Heart left ventricle (tissue), 16 donors: Measurements from ENCODE around the gene SLC25A15. TPM values are rescaled to one million over a fixed set of nuclear protein-coding genes. Genes with fewer than 3 reads are reported as not detected.

Source experiments
- ATAC-seq, 4 donors: fragments of 200-7000 bp; cut with Tn5 transposase; one replicate each; pipeline ENCODE4 v1.9.1; 2020 to 2022; ENCODE audit warnings: moderate library complexity in 4 of 4, mild to moderate bottlenecking in 3 of 4, moderate number of reproducible peaks in 1 of 4
- DNase-seq, 5 donors: peaks; one replicate each; pipeline ENCODE4 v3.0.0-alpha.2; 2020
- H3K27ac ChIP-seq, 12 donors: fragments of 200-600 bp; sonication (generic) in 4 of 12; one replicate each; pipeline versions ENCODE4 v1.5.0 to v1.8.0; 2016 to 2022; ENCODE audit warnings: mild to moderate bottlenecking in 2 of 12
- H3K27me3 ChIP-seq, 9 donors: fragments of 200-600 bp; sonication (generic) in 2 of 9; one replicate each; pipeline versions ENCODE4 v1.5.1 to v1.8.0; 2016 to 2022; ENCODE audit warnings: mild to moderate bottlenecking in 3 of 9
- H3K36me3 ChIP-seq, 9 donors: fragments of 200-600 bp; sonication (generic) in 2 of 9; one replicate each; pipeline versions ENCODE4 v1.5.0 to v1.8.0; 2018 to 2022; ENCODE audit warnings: mild to moderate bottlenecking in 2 of 9
- H3K4me1 ChIP-seq, 12 donors: fragments of 200-600 bp; sonication (generic) in 4 of 12; one replicate each; pipeline versions ENCODE4 v1.5.0 to v1.8.0; 2016 to 2022; ENCODE audit warnings: mild to moderate bottlenecking in 3 of 12
- H3K4me3 ChIP-seq, 12 donors: fragments of 200-600 bp; sonication (generic) in 4 of 12; one replicate each; pipeline versions ENCODE4 v1.5.0 to v1.8.0; 2017 to 2022; ENCODE audit warnings: mild to moderate bottlenecking in 9 of 12, moderate library complexity in 4 of 12
- H3K9me3 ChIP-seq, 12 donors: fragments of 200-600 bp; sonication (generic) in 4 of 12; one replicate each; pipeline versions ENCODE4 v1.5.0 to v1.8.0; 2016 to 2022; ENCODE audit warnings: mild to moderate bottlenecking in 1 of 12
- POLR2A ChIP-seq, 2 donors: fragments of 450-650 bp; IDR thresholded peaks; one replicate each; pipeline ENCODE4 v1.6.1; 2017; ENCODE audit warnings: antibody characterized with exemption in 2 of 2, mild to moderate bottlenecking in 2 of 2, moderate library complexity in 2 of 2
- WGBS, 4 donors: extraction: QIAGEN DNeasy Blood & Tissue Kit in 2 of 4; methylation state at CpG; one replicate each; pipeline versions ENCODE4 v1.1.5 to v1.1.7; 2013 to 2018; 5-methylcytosine and 5-hydroxymethylcytosine counted together
- intact Hi-C, 10 donors: fragments of 100-400 bp; cut with DNase I; formaldehyde crosslinking; loops; one replicate each; pipeline versions ENCODE4 v1.11.1 to v1.14.2; 2022
- polyA plus RNA-seq, 2 donors: library from polyadenylated mRNA; stranded (reverse); fragments of 200-250 nt; gene quantifications; one replicate each; pipeline ENCODE4 v1.2.3, GENCODE V29; 2013
- total RNA-seq, 9 donors: library from RNA; depleted of rRNA in 2 of 9; stranded (reverse); fragments of >200 nt in 2 of 9; fragmentation: NEBNext Ultra II Directional in 3 of 9; extraction: Animal tissue kit (Norgen Biotek cat#: 25700) in 3 of 9; gene quantifications; one replicate each; pipeline versions ENCODE4 v1.1.0 to v1.2.4, GENCODE V29; 2016 to 2023
- TF ChIP-seq, protein P1 (sequence below), 12 donors: fragments of 200-600 bp; sonication (generic) in 4 of 12; IDR thresholded peaks; one replicate each; pipeline versions ENCODE4 v1.5.0 to v1.8.0; 2018 to 2022; ENCODE audit warnings: antibody characterized with exemption in 12 of 12, mild to moderate bottlenecking in 5 of 12
- donor health status: ischemic (EF 13 %, LVEDD 7.1; RV severe dilation, severe dysfunction).
- donor health status: healthy with polysubstance abuse.
- donor health status: DM: no; HTN: yes; CAD: no.
- donor health status: DM: no; HTN: no; CAD: no.
- donor health status: ischemic (EF 25% LVEDD 6.9; RV normal size, moderate dysfunction).
- donor health status: ischemic (EF 25% LVEDD 5.7; RV mildly dilated, moderate dysfunction).
- donor health status: healthy.
- donor health status: DM: yes; HTN: yes; CAD: no.
- donor health status: ischemic (EF 35%, LVEDD 5.7; RV mildly dilated, moderate dysfunction).
- donor health status: nonischemic (EF 11% LVEDD 7.7; RV severe dilation, severe dysfunction).
- donor health status: DM: yes; HTN: yes; CAD: no.
- donor health status: PGD.
- donor health status: ischemic (EF 29% LVEDD 5.4; RV normal size, mild dysfunction).
- donor health status: nonischemic (EF 23%, LVEDD 6.1; RV moderate dilation, normal function).

Gene SLC25A15
- total and polyA plus RNA-seq, 11 donors: 0.84 to 10.4 (median 5.1) TPM

DNA sequence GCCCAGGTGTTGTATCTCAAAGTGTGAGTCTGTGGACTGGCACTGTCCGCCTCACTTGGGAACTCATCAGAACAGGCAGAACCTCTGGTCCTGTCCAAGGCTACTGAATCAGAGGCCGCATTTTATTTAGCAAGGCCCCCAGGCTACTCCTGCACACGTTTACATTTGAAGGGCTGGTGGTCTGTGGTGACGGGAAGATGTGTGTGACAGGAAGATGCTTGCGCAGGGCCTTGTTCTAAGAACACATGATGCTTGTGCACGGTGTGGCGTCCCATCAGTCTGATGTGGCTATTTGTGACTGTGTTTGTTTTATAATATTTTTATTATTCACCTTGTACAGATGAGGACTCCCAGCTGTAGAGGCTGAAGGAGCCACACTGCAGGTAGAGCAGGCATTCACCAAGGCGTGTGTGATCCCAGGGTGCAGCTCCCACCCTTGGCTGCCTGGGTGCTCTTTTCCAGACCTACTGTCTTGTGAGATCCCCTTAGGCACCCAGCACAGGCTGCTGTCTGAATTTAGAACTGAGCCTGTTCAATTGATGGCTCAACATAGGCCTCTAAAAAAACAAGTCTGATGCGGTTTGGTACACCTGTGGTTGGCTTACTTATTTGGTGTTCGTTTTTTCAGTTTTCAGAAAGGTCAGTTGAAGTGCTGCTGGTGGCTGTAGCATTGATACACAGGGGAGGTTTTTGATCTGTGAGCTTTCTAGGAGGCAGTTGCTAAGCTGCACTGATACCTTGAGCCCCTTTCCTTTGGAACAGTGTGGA lies 3.1 kb downstream of the SLC25A15 start:
- Histone ChIP-seq H3K4me1 (peaks cover 0 to 13% (median 7%) of the 10 kb centered on the region in 12 donors), H3K27me3 (no peaks in the 10 kb centered on the region), H3K4me3 (no peak overlapping the region), H3K9me3 (no peaks in the 10 kb centered on the region), H3K36me3 (peaks cover 0 to 28% (median 7%) of the 10 kb centered on the region in 9 donors), H3K27ac (no peak overlapping the region)
- intact Hi-C loops: no loop called here
- ATAC-seq (no peak), DNase-seq (no peak)
- TF ChIP-seq POLR2A (IDR thresholded peaks at IDR 0.05): no peak
- 92 to 96% (median 94%) methylated on average over 10 of the region's 10 CpGs for WGBS, 4 donors

DNA sequence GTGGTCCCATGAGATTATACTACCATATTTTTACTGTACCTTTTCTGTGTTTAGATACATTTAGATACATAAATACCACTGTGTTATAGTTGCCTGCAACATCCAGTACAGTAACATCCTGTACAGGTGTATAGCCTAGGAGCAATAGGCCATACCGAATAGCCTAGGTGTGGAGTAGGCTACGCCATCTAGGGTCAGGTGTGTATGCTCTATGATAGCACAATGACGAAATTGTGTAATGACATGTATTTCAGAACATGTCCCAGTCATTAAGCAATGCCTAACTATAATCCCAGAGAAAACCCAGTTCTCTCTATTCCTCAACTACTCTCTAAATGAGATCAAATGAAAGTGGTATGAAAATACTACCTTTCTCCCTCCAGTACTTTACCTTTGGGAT lies 3.9 kb downstream of the SLC25A15 start:
- 91 to 100% (median 95%) methylated on average over 3 of the region's 3 CpGs for WGBS, 4 donors
- peaks cover 0 to 13% (median 7%) of the 10 kb centered on the region in 12 donors for H3K4me1 ChIP-seq
- DNase-seq: no peak
- intact Hi-C loops: no loop called here
- H3K36me3 ChIP-seq: peaks cover 0 to 28% (median 7%) of the 10 kb centered on the region in 9 donors
- H3K9me3 ChIP-seq: no peaks in the 10 kb centered on the region
- H3K27me3 ChIP-seq: no peaks in the 10 kb centered on the region
- TF ChIP-seq POLR2A (IDR thresholded peaks at IDR 0.05): no peak
- TF ChIP-seq, protein P1, sequence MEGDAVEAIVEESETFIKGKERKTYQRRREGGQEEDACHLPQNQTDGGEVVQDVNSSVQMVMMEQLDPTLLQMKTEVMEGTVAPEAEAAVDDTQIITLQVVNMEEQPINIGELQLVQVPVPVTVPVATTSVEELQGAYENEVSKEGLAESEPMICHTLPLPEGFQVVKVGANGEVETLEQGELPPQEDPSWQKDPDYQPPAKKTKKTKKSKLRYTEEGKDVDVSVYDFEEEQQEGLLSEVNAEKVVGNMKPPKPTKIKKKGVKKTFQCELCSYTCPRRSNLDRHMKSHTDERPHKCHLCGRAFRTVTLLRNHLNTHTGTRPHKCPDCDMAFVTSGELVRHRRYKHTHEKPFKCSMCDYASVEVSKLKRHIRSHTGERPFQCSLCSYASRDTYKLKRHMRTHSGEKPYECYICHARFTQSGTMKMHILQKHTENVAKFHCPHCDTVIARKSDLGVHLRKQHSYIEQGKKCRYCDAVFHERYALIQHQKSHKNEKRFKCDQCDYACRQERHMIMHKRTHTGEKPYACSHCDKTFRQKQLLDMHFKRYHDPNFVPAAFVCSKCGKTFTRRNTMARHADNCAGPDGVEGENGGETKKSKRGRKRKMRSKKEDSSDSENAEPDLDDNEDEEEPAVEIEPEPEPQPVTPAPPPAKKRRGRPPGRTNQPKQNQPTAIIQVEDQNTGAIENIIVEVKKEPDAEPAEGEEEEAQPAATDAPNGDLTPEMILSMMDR (IDR thresholded peaks at IDR 0.05): no peak
- no peak for ATAC-seq
- no peak overlapping the region for H3K27ac ChIP-seq
- H3K4me3 ChIP-seq: no peak overlapping the region

DNA sequence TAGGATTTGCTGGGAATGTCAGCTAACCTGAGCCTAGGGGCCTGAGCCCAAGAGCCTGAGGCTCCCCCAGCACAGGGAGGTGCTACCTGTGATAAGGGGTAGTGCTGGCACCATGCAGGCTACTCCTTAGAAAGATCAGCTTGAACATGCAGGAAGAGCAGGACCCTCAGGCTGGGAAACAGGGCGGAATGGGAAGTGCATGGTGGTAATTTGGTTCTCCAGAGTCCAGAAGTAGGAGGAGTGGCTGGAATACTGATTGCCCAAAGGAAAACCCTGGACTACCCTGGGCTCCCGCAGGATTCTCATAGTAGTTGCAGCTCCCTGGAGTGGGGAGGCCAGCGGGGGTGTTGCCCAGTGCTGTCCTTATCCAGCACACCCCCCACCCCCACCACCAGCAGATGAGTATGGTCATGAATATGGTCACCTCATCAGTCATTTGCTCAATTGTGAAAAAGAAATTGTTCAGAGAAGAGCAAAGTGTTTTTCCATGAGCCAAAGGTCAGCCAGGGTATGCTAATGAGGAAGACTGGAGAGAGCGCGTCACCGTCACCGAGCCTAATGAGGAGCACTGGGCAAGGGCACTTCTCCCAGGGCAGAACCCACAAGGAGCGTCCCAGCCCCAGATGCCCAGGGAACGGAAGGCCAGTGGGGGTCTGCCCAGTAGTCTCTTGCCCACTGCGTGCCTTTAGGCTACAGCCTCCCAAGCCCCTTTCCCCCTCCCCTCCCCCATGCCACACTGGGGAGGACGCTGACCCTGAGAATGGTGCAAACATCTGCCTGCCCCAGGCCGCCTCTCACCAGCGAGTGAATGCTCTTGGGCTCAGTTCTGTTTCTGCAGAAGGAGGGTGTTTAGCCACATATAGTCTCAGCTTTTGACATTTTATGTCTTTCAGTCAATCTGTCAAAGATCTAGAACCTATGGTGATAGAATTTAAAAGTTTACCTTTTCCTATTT lies 5.3 kb downstream of the SLC25A15 start:
- intact Hi-C loops: no loop called here

DNA sequence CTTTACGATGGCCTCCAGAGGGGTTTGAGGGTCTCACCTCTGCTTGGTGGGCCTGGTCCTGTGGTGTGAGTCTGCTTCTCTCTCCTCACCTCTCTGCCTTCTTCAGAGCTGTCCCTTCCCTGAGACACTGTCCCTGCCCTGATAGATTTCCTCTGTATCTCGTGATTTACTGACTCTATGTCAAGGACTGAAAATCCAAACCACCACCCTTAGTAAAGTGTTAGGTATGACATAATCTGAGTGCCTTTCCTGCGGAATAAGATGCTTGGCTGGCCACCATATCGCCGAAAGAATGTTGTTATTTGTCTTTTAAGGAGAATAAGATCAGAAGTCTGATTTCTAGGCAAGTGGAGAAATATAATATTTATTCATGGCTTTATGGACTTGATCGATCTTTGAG lies 7.2 kb downstream of the SLC25A15 start:
- Histone ChIP-seq H3K4me3 (no peak overlapping the region), H3K9me3 (no peaks in the 10 kb centered on the region), H3K4me1 (no peaks in the 10 kb centered on the region), H3K27me3 (no peaks in the 10 kb centered on the region), H3K36me3 (peaks cover 0 to 57% (median 22%) of the 10 kb centered on the region in 9 donors), H3K27ac (no peak overlapping the region)
- 90 to 94% (median 91%) methylated on average over 6 of the region's 6 CpGs for WGBS, 4 donors
- no peak for ATAC-seq
- intact Hi-C loops: no loop called here
- no peak for TF ChIP-seq POLR2A (IDR thresholded peaks at IDR 0.05)
- TF ChIP-seq, protein P1 (IDR thresholded peaks at IDR 0.05): no peak
- DNase-seq: no peak

More for the DNA sequence above, 5.3 kb downstream of the SLC25A15 start:
- no peak for DNase-seq
- H3K9me3 ChIP-seq: no peaks in the 10 kb centered on the region
- no peak overlapping the region for H3K4me3 ChIP-seq
- TF ChIP-seq POLR2A (IDR thresholded peaks at IDR 0.05): no peak
- TF ChIP-seq, protein P1 (IDR thresholded peaks at IDR 0.05): no peak
- peaks cover 0 to 8% (median 2%) of the 10 kb centered on the region in 12 donors for H3K4me1 ChIP-seq
- H3K27me3 ChIP-seq: no peaks in the 10 kb centered on the region
- no peak overlapping the region for H3K27ac ChIP-seq
- no peak for ATAC-seq
- peaks cover 0 to 41% (median 13%) of the 10 kb centered on the region in 9 donors for H3K36me3 ChIP-seq
- WGBS, 4 donors: 89 to 93% (median 92%) methylated on average over 12 to 13 of the region's 13 CpGs
